ENCODE measurements around the gene POU2AF1. TPM values are rescaled to one million over a fixed set of nuclear protein-coding genes. Genes with fewer than 3 reads are reported as not detected.

POU2AF1 gene
- total and polyA plus RNA-seq, 2 of the 13 experiments (the other 11 are each of a cell fraction or from before 2014, with no cell fraction given), result 1.9 to 3.6 TPM

- TF ChIP-seq AHR (CRISPR knock-in tag; IDR thresholded peaks at IDR 0.05), result no peak
- TF ChIP-seq ZNF264 (CRISPR knock-in tag; IDR thresholded peaks at IDR 0.05), result no peak
- TF ChIP-seq DNMT1 (CRISPR knock-in tag; IDR thresholded peaks at IDR 0.05), result no peak
- no peak for TF ChIP-seq ZNF18 (CRISPR knock-in tag; IDR thresholded peaks at IDR 0.05; ENCODE audit: insufficient replicate concordance)
- TF ChIP-seq ZBTB34 (CRISPR knock-in tag; IDR thresholded peaks at IDR 0.05), result no peak
- TF ChIP-seq ZNF646 (CRISPR knock-in tag; IDR thresholded peaks at IDR 0.05), result no peak
- TF ChIP-seq ZNF670 (CRISPR knock-in tag; IDR thresholded peaks at IDR 0.05; ENCODE audit: borderline replicate concordance), result peak; percentile 25; the same call in 1 of the 2 replicates
- no peak for TF ChIP-seq ZSCAN29 (CRISPR knock-in tag; conservative IDR thresholded peaks at IDR 0.05)
- TF ChIP-seq KDM1A (CRISPR knock-in tag; IDR thresholded peaks at IDR 0.05), result peak; percentile 97
- TF ChIP-seq ZNF609 (CRISPR knock-in tag; IDR thresholded peaks at IDR 0.05; ENCODE audit: borderline replicate concordance), result 0 out of 2 replicates have a peak, but pooled peaks have one; percentile 9
- TF ChIP-seq ZNF17 (CRISPR knock-in tag; IDR thresholded peaks at IDR 0.05), result no peak
- TF ChIP-seq RORA (CRISPR knock-in tag; IDR thresholded peaks at IDR 0.05), result no peak
- no peak for TF ChIP-seq SMAD3 (CRISPR knock-in tag; IDR thresholded peaks at IDR 0.05)
- no peak for TF ChIP-seq MED13 (CRISPR knock-in tag; IDR thresholded peaks at IDR 0.05)
Observed at GRCh38 chr11:111359223-111360149, 19.6 kb downstream of the POU2AF1 start (continued).
